Mesenchymal stem cell (in vitro differentiated cells and primary cell): ENCODE data around the gene NSG2.

ENCODE experiments used
- DNase-seq: peaks from one replicate; pipeline ENCODE4 v3.0.0-alpha.2; 2013
- H2AFZ ChIP-seq: one replicate; pipeline ENCODE4 v1.6.1; 2013; ENCODE audit warnings: low read depth, mild to moderate bottlenecking, control low read depth, inconsistent platforms, low read length, moderate library complexity
- H2AK5ac ChIP-seq: 2 replicates; pipeline ENCODE4 v1.6.1; 2013; ENCODE audit warnings: low read length, moderate library complexity, mild to moderate bottlenecking, inconsistent platforms; ENCODE audit not compliant: severe bottlenecking
- H2BK120ac ChIP-seq: one replicate; pipeline ENCODE4 v1.6.1; 2013; ENCODE audit warnings: low read depth, mild to moderate bottlenecking, inconsistent platforms, low read length, moderate library complexity
- H2BK12ac ChIP-seq, 2 experiments: one replicate each; pipeline ENCODE4 v1.6.1; 2013; ENCODE audit warnings: inconsistent platforms in 2 of 2, low read length in 2 of 2, mild to moderate bottlenecking in 2 of 2, moderate library complexity in 2 of 2, control low read depth in 1 of 2
- H2BK15ac ChIP-seq: one replicate; pipeline ENCODE4 v1.6.1; 2013; ENCODE audit warnings: mild to moderate bottlenecking, low read depth, inconsistent platforms; ENCODE audit not compliant: poor library complexity, severe bottlenecking
- H2BK5ac ChIP-seq: 2 replicates; pipeline ENCODE4 v1.6.1; 2013; ENCODE audit warnings: low read depth, mild to moderate bottlenecking, low read length, control low read depth, inconsistent platforms; ENCODE audit not compliant: poor library complexity, severe bottlenecking
- H3K14ac ChIP-seq, 2 experiments: one replicate each; pipeline ENCODE4 v1.6.1; 2013; ENCODE audit warnings: inconsistent platforms in 2 of 2, low read length in 2 of 2, control low read depth in 1 of 2, mild to moderate bottlenecking in 1 of 2, moderate library complexity in 1 of 2
- H3K18ac ChIP-seq, 2 experiments: one replicate each; pipeline ENCODE4 v1.6.1; 2013; ENCODE audit warnings: inconsistent platforms in 2 of 2, low read length in 2 of 2, control low read depth in 1 of 2, low read depth in 1 of 2, mild to moderate bottlenecking in 1 of 2
- H3K23ac ChIP-seq, 2 experiments: one replicate each; pipeline ENCODE4 v1.6.1; 2013; ENCODE audit warnings: inconsistent platforms in 2 of 2, low read length in 2 of 2, mild to moderate bottlenecking in 2 of 2, moderate library complexity in 2 of 2, control low read depth in 1 of 2
- H3K27ac ChIP-seq: 2 replicates; pipeline ENCODE4 v1.5.1; 2013; ENCODE audit warnings: mild to moderate bottlenecking, moderate library complexity, low read length, control low read depth, inconsistent platforms; ENCODE audit not compliant: poor library complexity, severe bottlenecking
- H3K27me3 ChIP-seq, 2 experiments: 2 replicates each; pipeline versions ENCODE4 v1.6.1 to v1.7.0; 2013; ENCODE audit warnings: low read length in 2 of 2, mild to moderate bottlenecking in 2 of 2, moderate library complexity in 2 of 2, control low read depth in 1 of 2, inconsistent platforms in 1 of 2; ENCODE audit not compliant: control insufficient read depth in 1 of 2, insufficient read depth in 1 of 2
- H3K36me3 ChIP-seq, 2 experiments: 2 replicates each; pipeline versions ENCODE4 v1.6.1 to v1.7.0; 2013; ENCODE audit warnings: low read length in 2 of 2, control low read depth in 1 of 2, inconsistent platforms in 1 of 2, low read depth in 1 of 2, mild to moderate bottlenecking in 1 of 2; ENCODE audit not compliant: insufficient read depth in 2 of 2, control insufficient read depth in 1 of 2
- H3K4ac ChIP-seq, 2 experiments: one replicate each; pipeline ENCODE4 v1.6.1; 2013; ENCODE audit warnings: inconsistent platforms in 2 of 2, low read length in 2 of 2, mild to moderate bottlenecking in 2 of 2, moderate library complexity in 2 of 2, control low read depth in 1 of 2, low read depth in 1 of 2
- H3K4me1 ChIP-seq: 2 replicates; pipeline ENCODE4 v1.6.1; 2013; ENCODE audit warnings: low read depth, low read length, control low read depth; ENCODE audit not compliant: control insufficient read depth, insufficient read depth
- H3K4me2 ChIP-seq: 2 replicates; pipeline ENCODE4 v1.6.1; 2013; ENCODE audit warnings: low read length, mild to moderate bottlenecking, inconsistent platforms; ENCODE audit not compliant: poor library complexity, severe bottlenecking
- H3K4me3 ChIP-seq, 2 experiments: 2 replicates each; pipeline versions ENCODE4 v1.5.1 to v1.7.0; 2013; ENCODE audit warnings: low read length in 2 of 2, mild to moderate bottlenecking in 2 of 2, control low read depth in 1 of 2, low read depth in 1 of 2; ENCODE audit not compliant: insufficient read depth in 1 of 2
- H3K79me1 ChIP-seq: replicated peaks from 2 replicates; pipeline ENCODE4 v1.6.1; 2013; ENCODE audit warnings: mild to moderate bottlenecking, control low read depth, low read length, inconsistent platforms; ENCODE audit not compliant: poor library complexity, severe bottlenecking
- H3K9ac ChIP-seq: 2 replicates; pipeline ENCODE4 v1.7.0; 2013; ENCODE audit warnings: mild to moderate bottlenecking, low read length, moderate library complexity
- H3K9me3 ChIP-seq: 2 replicates; pipeline ENCODE4 v1.7.0; 2013; ENCODE audit warnings: mild to moderate bottlenecking, low read length; ENCODE audit not compliant: control insufficient read depth
- H4K8ac ChIP-seq: one replicate; pipeline ENCODE4 v1.6.1; 2013; ENCODE audit warnings: inconsistent platforms, mild to moderate bottlenecking, low read length, moderate library complexity
- H4K91ac ChIP-seq: one replicate; pipeline ENCODE4 v1.6.1; 2013; ENCODE audit warnings: mild to moderate bottlenecking, low read length, inconsistent platforms
- WGBS: methylation state at CpG from one replicate; pipeline ENCODE4 v1.1.7; 2013; ENCODE audit warnings: mixed read lengths; 5-methylcytosine and 5-hydroxymethylcytosine counted together

NSG2 gene

GRCh38 chr5:174078416-174078815 is 32.9 kb downstream of the NSG2 start:
- Histone ChIP-seq H4K91ac (no peak overlapping the region), H2BK120ac (no peak overlapping the region), H3K4ac (no peak overlapping the region), H4K8ac (no peak overlapping the region), H2BK5ac (no peak overlapping the region), H3K4me1 (no peaks in the 10 kb centered on the region), H2AK5ac (no peak overlapping the region), H3K4me2 (no peak overlapping the region), H3K9me3 (no peaks in the 10 kb centered on the region), H3K27me3 (peaks cover 0 to 3% of the 10 kb centered on the region in 2 experiments), H3K79me1 (no peaks in the 10 kb centered on the region), H3K36me3 (no peaks in the 10 kb centered on the region), H2AFZ (no peak overlapping the region), H3K4me3 (no peak overlapping the region), H2BK12ac (no peak overlapping the region), H3K23ac (no peak overlapping the region), H3K9ac (no peak overlapping the region), H2BK15ac (no peak overlapping the region), H3K18ac (no peak overlapping the region), H3K14ac (no peak overlapping the region), H3K27ac (no peak overlapping the region)
- no peak for DNase-seq
- 62% methylated on average over 1 of the region's 3 CpGs for WGBS

DNA sequence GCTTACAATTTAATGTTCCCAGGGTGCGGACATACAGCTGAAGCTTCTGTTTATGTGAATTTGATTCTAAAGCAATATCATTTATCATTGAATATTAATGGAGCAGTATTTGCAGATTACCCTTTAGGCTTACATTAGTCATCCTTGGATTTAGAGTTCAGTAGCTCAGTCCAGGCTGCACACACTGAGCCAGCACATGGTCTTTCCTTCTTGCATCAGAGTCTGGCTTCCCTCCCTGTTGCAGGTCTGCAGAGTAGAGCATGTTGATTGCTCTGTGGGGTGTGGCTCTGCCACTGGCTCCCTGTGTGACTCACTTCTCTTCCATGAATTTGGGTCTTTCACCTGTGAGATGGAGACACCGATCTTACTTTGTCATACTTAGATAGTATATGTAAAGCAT is 36.8 kb downstream of the NSG2 start:
- Histone ChIP-seq H3K4ac (no peak overlapping the region), H4K91ac (no peak overlapping the region), H2AK5ac (no peak overlapping the region), H2BK120ac (no peak overlapping the region), H3K36me3 (no peaks in the 10 kb centered on the region), H3K4me3 (no peak overlapping the region), H4K8ac (no peak overlapping the region), H2BK12ac (no peak overlapping the region), H3K79me1 (no peaks in the 10 kb centered on the region), H3K23ac (no peak overlapping the region), H3K9ac (no peak overlapping the region), H3K4me1 (no peaks in the 10 kb centered on the region), H3K4me2 (no peak overlapping the region), H2BK5ac (no peak overlapping the region), H3K27me3 (peaks cover 0 to 6% of the 10 kb centered on the region in 2 experiments), H3K27ac (no peak overlapping the region), H2AFZ (no peak overlapping the region), H3K9me3 (no peaks in the 10 kb centered on the region), H3K14ac (no peak overlapping the region), H2BK15ac (no peak overlapping the region), H3K18ac (no peak overlapping the region)
- no CpG with 5 or more reads among the region's 2 CpGs for WGBS
- no peak for DNase-seq

DNA sequence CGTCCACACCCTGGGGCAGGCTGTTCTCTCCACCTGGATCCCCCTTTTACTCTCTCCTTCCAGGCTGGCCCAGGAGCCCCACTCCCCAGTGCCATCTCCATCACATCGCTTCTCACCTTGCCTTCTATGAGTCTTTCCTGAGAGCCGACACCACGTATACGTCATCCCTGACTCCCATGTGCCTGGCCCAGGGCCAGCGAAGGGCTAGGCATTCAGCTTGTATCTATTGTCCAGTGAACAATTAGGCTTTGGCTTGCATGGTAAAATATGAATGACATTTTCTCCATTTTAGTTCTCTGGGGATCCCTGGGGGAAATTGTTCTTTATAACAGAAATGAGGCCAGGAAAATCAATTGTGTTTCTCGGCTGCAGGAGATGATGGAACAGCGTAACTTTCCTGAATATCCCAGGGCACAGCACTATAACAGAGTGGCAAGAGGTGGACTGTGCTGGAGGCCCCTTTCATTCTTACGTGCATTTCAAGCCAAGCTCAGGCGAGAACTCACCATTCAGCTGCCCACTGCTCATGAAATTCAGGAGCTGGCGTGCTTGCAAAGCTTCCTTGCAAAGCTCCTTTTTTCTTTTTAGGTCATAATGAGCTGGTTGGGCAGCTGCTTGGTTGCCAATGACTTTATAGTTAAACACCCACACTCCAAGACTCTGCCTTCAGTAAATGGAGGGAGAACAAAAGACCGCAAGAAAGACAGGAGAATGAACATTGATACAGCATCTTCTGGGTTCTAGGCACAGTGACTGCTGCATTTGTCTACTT is 37.7 kb downstream of the NSG2 start:
- DNase-seq: no peak
- no peaks in the 10 kb centered on the region for H3K4me1 ChIP-seq
- H2AK5ac ChIP-seq: no peak overlapping the region
- no peak overlapping the region for H3K18ac ChIP-seq
- no peak overlapping the region for H4K91ac ChIP-seq
- H3K14ac ChIP-seq: no peak overlapping the region
- H3K4ac ChIP-seq: no peak overlapping the region
- H2BK12ac ChIP-seq: no peak overlapping the region
- H4K8ac ChIP-seq: no peak overlapping the region
- H3K27me3 ChIP-seq: peaks cover 0 to 6% of the 10 kb centered on the region in 2 experiments
- H2BK15ac ChIP-seq: no peak overlapping the region
- no peak overlapping the region for H2BK5ac ChIP-seq
- H3K79me1 ChIP-seq: no peaks in the 10 kb centered on the region
- no peak overlapping the region for H2AFZ ChIP-seq
- no peaks in the 10 kb centered on the region for H3K9me3 ChIP-seq
- no peak overlapping the region for H3K23ac ChIP-seq
- H3K36me3 ChIP-seq: no peaks in the 10 kb centered on the region
- no peak overlapping the region for H2BK120ac ChIP-seq
- H3K27ac ChIP-seq: no peak overlapping the region
- no peak overlapping the region for H3K9ac ChIP-seq
- H3K4me2 ChIP-seq: no peak overlapping the region
- 88% methylated on average over 12 of the region's 12 CpGs for WGBS
- no peak overlapping the region for H3K4me3 ChIP-seq

DNA sequence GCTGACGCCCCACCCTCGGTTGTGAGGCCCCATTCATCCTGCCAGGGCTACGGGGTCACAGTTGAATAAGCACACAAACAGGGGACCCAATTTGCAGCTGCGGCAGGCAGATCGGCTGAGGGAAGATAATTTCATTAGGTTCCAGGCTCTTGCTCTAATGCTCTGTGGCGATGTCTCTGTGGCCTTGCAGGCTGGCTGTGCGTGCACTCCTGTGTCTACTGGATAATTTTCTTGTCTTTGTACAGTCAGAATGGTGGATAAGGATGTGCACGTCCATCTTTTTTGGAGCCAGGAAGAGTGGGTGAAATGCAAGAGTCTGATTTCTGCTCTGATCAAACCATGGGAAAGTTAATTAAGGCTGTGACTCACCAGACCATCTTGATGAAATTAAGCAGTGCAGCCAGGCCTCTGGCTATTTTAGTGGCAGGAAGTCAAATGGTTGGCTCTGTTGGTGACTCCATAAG is 39.2 kb downstream of the NSG2 start:
- 77% methylated on average over 8 of the region's 8 CpGs for WGBS
- H2AK5ac ChIP-seq: no peak overlapping the region

More for the DNA sequence above, 39.2 kb downstream of the NSG2 start:
- Histone ChIP-seq H4K8ac (no peak overlapping the region), H3K27ac (no peak overlapping the region), H3K79me1 (no peaks in the 10 kb centered on the region), H4K91ac (no peak overlapping the region), H3K9me3 (no peaks in the 10 kb centered on the region), H3K18ac (no peak overlapping the region), H3K4ac (no peak overlapping the region), H2BK15ac (no peak overlapping the region), H2BK120ac (no peak overlapping the region), H3K14ac (no peak overlapping the region), H3K9ac (no peak overlapping the region), H3K4me1 (no peaks in the 10 kb centered on the region), H3K4me3 (no peak overlapping the region), H2BK5ac (no peak overlapping the region), H2AFZ (no peak overlapping the region), H3K23ac (no peak overlapping the region), H3K27me3 (peaks cover 0 to 18% of the 10 kb centered on the region in 2 experiments), H3K4me2 (no peak overlapping the region), H3K36me3 (no peaks in the 10 kb centered on the region), H2BK12ac (no peak overlapping the region)
- DNase-seq: no peak
